Subcutaneous adipose tissue (tissue), 4 donors: ENCODE data around the gene ERAL1. TPM values are rescaled to one million over a fixed set of nuclear protein-coding genes. Genes with fewer than 3 reads are reported as not detected.

ENCODE experiments used
- total RNA-seq, 4 donors: library from RNA; depleted of rRNA; stranded (reverse); fragments of >200 nt; gene quantifications; one replicate each; pipeline ENCODE4 v1.1.0, GENCODE V29; 2016
- TF ChIP-seq, protein P1 (sequence below): fragments of 450-650 bp; IDR thresholded peaks from one replicate; pipeline ENCODE4 v1.5.1; 2016; ENCODE audit warnings: low read depth, mild to moderate bottlenecking, control low read depth, antibody characterized with exemption, moderate library complexity

ERAL1 gene
- total RNA-seq, 4 donors from 2014 or later, result 22.7 to 34.2 (median 25.0) TPM

DNA sequence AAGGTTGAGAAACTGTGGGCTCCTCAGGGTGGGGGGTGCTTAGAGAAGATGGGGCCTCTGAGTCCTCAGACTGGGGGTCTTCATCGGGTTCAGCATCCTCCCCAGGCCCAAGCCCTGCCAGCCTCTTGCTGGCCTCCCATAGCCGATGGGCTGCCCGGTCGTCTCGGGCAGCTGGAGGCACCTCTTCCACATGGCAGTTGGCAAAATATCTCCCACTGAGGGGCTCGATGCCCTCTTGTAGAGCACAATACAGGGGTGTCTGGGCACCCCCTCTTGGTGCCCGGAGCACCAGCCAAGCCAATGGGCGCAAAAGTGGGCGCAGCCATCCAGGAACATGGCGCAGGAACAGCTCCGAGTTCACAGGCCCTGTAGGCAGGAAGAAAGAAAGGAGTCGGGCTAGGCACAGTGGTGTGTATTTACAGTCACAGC, 43.7 kb downstream of the ERAL1 start:
- TF ChIP-seq, protein P1, sequence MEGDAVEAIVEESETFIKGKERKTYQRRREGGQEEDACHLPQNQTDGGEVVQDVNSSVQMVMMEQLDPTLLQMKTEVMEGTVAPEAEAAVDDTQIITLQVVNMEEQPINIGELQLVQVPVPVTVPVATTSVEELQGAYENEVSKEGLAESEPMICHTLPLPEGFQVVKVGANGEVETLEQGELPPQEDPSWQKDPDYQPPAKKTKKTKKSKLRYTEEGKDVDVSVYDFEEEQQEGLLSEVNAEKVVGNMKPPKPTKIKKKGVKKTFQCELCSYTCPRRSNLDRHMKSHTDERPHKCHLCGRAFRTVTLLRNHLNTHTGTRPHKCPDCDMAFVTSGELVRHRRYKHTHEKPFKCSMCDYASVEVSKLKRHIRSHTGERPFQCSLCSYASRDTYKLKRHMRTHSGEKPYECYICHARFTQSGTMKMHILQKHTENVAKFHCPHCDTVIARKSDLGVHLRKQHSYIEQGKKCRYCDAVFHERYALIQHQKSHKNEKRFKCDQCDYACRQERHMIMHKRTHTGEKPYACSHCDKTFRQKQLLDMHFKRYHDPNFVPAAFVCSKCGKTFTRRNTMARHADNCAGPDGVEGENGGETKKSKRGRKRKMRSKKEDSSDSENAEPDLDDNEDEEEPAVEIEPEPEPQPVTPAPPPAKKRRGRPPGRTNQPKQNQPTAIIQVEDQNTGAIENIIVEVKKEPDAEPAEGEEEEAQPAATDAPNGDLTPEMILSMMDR, result no peak

DNA sequence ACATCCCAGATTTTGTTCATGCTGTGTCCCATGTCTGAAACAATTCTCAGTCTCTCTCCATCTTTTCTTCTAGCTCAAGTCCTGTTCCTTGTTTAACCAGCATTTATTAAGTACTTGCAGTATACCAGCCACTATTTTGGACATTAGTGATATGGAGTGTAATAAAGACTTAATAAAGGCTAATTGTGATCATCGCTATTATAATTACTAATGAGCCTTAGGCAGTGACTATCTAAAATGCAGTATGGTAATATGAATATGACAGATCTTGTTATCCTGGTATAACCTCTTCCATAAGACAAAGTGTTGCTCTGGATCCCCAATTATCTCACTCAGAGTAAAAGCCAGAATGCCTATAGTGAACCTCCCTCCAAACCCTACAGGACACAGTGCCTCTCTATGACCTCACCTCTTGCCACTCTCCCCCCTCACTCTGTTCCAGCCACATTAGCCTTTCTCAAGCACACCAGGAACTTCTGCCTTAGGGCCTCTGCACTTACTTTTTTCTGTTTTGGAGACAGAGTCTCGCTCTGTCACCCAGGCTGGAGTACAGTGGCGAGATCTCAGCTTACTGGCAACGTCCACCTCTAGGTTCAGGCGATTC, 44.5 kb downstream of the ERAL1 start:
- TF ChIP-seq, protein P1, result no peak

DNA sequence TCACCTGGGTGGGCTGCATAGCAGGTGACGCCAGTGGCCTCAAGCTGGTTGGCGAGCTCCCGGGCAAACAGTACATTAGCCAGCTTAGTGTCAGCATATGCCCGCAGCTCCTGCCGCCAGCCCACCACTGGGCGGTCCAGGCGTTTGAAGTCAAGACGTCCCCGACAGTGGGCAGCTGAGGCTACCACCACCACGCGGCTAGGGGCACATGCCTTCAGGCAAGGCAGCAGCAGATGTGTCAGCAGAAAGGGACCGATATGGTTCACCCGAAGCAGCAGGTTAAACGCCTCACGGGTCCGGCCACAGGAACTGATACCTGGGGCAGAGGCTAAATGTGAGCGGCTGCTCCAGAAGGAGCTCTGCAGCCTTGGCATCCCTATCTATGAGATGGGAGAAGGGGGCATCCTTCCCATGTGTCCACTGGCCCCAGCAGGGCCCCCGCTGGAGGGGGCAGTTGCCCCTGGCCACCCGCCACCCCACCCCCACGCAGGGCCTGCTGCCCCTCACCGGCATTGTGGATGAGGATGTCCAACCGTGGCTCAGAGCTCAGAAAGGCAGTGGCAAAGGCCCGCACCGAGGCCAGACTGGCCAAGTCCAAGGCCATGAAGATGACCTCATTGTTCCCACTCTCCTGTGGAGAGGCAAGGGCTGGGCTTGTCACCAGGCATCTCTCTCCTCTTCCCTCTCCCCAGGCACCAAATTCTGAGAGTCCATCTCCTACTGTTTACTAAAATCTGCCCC, 46.3 kb downstream of the ERAL1 start:
- TF ChIP-seq, protein P1, result no peak

DNA sequence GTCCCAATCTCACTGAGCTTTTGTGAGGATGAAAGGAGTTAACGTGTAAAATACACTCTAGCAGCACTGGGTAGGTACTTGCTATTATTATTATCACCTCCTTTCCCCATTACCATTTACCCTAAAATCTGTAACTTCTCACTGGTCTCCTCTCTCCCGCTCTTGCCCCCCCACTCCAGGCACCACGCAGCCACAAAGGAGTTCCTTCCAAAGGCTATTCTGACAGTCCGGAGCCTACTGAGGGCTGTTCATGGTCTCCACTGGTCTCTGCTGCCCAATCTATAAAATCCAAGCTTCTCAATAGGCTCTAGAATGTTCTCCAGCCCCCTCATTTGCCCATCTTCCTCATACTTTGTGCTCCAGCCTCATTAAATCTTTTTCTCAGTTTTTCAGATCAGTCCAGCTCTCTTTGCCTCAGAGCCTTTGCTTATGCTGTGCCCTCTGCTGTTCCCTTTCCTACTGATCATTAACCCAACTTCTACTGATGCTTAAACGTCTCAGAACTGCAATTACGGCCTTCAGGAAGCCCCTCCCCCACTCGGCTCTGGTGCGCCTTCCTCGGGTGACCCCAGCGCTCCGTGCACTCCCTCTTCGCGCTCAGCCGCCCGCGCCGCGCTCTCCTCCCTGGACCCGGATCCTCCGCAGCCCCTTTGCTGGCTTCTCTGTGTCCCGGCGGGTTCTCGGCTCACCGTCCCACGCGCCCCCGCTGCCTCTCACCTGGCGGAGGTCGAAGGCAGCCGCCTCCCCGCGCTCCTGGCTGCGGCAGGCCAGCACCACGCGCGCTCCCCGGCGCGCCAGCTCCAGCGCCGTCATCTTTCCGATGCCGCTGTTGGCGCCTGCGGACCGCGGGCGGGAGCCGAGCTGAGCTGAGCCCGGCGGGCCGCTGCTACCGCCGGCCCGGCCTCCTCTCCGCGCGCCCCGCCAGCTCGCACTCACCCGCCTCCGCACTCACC, 47.3 kb downstream of the ERAL1 start:
- TF ChIP-seq, protein P1, result no peak

DNA sequence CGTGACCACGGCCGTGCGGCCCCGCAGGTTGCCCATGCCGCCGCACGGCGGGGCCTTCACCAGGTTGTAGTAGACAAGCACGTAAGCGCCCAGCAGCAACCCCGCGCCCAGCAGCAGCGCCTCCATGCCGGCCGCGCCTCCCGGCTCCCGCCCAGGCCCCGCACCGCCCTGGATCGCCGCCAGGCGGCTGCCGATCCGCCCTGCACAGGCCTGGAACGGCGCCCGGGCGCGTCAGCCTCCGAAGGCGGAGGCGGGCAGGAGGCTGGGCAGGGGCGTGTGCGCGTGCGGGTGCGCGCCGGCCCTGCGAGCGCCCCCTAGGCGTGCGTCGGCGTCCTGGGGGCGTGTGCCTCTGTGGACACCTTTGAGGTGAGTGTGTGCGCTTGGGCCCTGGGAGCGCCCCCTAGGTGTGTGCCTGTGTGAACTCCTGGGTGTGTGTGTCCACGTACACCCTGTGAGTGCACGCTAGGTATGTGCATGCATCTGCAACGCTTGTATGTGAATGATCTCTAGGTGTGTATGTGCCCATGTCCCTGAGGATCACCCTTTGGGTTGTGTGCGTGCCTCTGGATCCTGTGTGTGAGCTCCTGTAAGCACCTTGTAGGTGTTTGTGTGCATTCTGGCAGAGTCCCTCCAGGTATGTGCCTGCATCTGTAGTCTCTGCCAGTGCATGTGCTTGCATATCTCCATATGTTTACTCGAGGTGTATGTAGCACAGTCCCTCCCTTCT, 48.2 kb downstream of the ERAL1 start, which contains the start of gene DHRS13:
Gene DHRS13, minus strand, starts transcription at position 261 of the 727 bp plus-strand sequence. Its CDS starts 135 bp downstream, at position 126.
- TF ChIP-seq, protein P1, result no peak

DNA sequence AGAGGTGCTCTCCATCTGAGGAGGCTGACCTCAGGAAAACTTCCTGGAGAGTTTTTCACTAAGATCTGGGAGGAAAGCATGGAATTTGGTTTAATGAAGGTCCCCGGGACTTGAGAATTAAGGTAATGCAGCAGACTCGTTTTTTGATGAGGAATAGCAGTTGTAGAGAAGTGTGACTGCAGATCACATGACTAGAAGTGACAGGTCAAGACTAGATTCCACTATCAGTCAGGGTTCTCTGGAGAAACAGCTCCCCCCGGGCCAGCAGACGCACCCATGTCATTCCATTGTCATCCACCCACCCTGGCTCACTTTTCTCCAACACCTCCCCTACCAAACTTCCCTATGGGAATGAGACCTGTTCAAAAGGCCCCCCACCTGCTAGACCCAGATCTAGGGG, 50.0 kb downstream of the ERAL1 start:
- TF ChIP-seq, protein P1, result no peak
